K562 (cell line): ENCODE measurements around the gene MED16.

ENCODE experiments used
- HNRNPL ChIP-seq: fragments of 200-400 bp; formaldehyde crosslinking; IDR thresholded peaks from 2 replicates; pipeline ENCODE4 v1.6.1; 2017; ENCODE audit warnings: low read depth, mild to moderate bottlenecking, low read length
- PHB ChIP-seq: fragments of 250-450 bp; sonication (Bioruptor Pico); IDR thresholded peaks from 2 replicates; pipeline ENCODE4 v1.5.0; 2021
- POLR2A ChIP-seq: fragments of 450-650 bp; conservative IDR thresholded peaks from 2 replicates; pipeline ENCODE4 v1.6.1; 2016
- POLR2AphosphoS5 ChIP-seq: IDR thresholded peaks from 2 replicates; pipeline ENCODE4 v1.6.1; 2011; ENCODE audit warnings: mild to moderate bottlenecking, low read depth, low read length, moderate library complexity; ENCODE audit not compliant: control insufficient read depth, insufficient read depth
- RFX5 ChIP-seq: IDR thresholded peaks from 2 replicates; pipeline ENCODE4 v1.6.1; 2011; ENCODE audit warnings: low read depth, mild to moderate bottlenecking, improper control_type of control experiment, low read length
- SIN3A ChIP-seq, 2 experiments: fragments of 150-350 bp in 1 of 2; IDR thresholded peaks; 2 replicates each; pipeline ENCODE4 v1.6.1; 2011 to 2016; ENCODE audit warnings: borderline replicate concordance in 2 of 2, low read depth in 2 of 2, low read length in 2 of 2, mild to moderate bottlenecking in 2 of 2, moderate library complexity in 2 of 2; ENCODE audit not compliant: control insufficient read depth in 1 of 2
- TAF9B ChIP-seq: fragments of 450-650 bp; IDR thresholded peaks from 2 replicates; pipeline ENCODE4 v1.6.1; 2018; ENCODE audit warnings: mild to moderate bottlenecking; ENCODE audit not compliant: partially characterized antibody
- U2AF2 ChIP-seq: fragments of 200-400 bp; formaldehyde crosslinking; optimal IDR thresholded peaks from 2 replicates; pipeline ENCODE3; 2017; ENCODE audit warnings: low read depth, mild to moderate bottlenecking, low read length
- TF ChIP-seq, protein P1 (sequence below): IDR thresholded peaks from 3 replicates; pipeline ENCODE4 v1.6.1; 2011; ENCODE audit warnings: borderline replicate concordance, mild to moderate bottlenecking; ENCODE audit not compliant: insufficient read length, insufficient read depth
- TF ChIP-seq, protein P2 (sequence below): sonication (generic); formaldehyde crosslinking; IDR thresholded peaks from 2 replicates; pipeline ENCODE4 v1.8.0; 2022; ENCODE audit warnings: mild to moderate bottlenecking, low read depth, missing genetic modification reagents
- TF ChIP-seq, protein P3 (sequence below): fragments of 200-600 bp; sonication (generic); IDR thresholded peaks from one replicate; pipeline ENCODE4 v1.6.1; 2012; ENCODE audit warnings: mild to moderate bottlenecking, low read depth, low read length, inconsistent platforms
- TF ChIP-seq, protein P4 (sequence below): sonication (generic); IDR thresholded peaks from 2 replicates; pipeline ENCODE4 v1.6.1; 2016
- TF ChIP-seq, protein P5 (sequence below), 3 experiments: IDR thresholded peaks in 2 of 3; conservative IDR thresholded peaks in 1 of 3; 2 replicates each; pipeline ENCODE4 v1.5.1; 2011 to 2012; ENCODE audit warnings: low read length in 3 of 3, mild to moderate bottlenecking in 3 of 3, control low read depth in 2 of 3, improper control_type of control experiment in 1 of 3, inconsistent platforms in 1 of 3, low read depth in 1 of 3, mixed read lengths in 1 of 3, moderate library complexity in 1 of 3; ENCODE audit not compliant: insufficient read depth in 2 of 3

DNA sequence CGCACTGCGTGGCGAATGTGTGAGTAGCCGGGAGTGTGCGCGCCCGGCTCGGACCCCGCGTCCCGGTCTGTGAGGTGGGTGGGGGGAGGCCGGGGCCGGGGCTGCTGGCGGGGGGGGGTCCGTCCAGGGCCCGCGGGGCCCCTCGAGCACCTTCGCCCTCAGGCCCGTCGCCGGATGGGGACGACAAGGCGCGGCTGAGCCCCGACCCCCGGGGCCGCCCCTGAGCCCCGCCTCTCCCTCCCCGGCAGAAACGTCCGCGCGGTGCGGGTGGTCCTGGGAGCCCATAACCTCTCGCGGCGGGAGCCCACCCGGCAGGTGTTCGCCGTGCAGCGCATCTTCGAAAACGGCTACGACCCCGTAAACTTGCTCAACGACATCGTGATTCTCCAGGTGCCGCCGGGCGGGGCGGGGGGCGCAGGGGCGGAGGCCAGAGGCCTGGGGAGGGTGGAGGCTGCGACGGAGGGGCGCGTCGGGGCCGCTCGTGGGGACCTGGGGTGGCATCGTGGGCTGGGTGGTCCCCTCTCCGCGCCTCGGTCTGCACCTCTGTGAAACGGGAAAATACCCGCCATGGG lies 39.9 kb downstream of the MED16 start:
- TF ChIP-seq HNRNPL = no peak
- no peak for TF ChIP-seq SIN3A (IDR thresholded peaks at IDR 0.05; ENCODE audit: borderline replicate concordance in 2 of 2, control insufficient read depth in 1 of 2, low read depth in 2 of 2, low read length in 2 of 2)
- TF ChIP-seq U2AF2 = no peak
- TF ChIP-seq, protein P1, sequence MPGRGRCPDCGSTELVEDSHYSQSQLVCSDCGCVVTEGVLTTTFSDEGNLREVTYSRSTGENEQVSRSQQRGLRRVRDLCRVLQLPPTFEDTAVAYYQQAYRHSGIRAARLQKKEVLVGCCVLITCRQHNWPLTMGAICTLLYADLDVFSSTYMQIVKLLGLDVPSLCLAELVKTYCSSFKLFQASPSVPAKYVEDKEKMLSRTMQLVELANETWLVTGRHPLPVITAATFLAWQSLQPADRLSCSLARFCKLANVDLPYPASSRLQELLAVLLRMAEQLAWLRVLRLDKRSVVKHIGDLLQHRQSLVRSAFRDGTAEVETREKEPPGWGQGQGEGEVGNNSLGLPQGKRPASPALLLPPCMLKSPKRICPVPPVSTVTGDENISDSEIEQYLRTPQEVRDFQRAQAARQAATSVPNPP = no peak
- TF ChIP-seq, protein P2, sequence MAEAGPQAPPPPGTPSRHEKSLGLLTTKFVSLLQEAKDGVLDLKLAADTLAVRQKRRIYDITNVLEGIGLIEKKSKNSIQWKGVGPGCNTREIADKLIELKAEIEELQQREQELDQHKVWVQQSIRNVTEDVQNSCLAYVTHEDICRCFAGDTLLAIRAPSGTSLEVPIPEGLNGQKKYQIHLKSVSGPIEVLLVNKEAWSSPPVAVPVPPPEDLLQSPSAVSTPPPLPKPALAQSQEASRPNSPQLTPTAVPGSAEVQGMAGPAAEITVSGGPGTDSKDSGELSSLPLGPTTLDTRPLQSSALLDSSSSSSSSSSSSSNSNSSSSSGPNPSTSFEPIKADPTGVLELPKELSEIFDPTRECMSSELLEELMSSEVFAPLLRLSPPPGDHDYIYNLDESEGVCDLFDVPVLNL (CRISPR knock-in tag) = no peak
- TF ChIP-seq POLR2AphosphoS5 = no peak
- no peak for TF ChIP-seq RFX5
- TF ChIP-seq PHB = no peak
- no peak for TF ChIP-seq TAF9B
- TF ChIP-seq POLR2A = no peak
- TF ChIP-seq, protein P3, sequence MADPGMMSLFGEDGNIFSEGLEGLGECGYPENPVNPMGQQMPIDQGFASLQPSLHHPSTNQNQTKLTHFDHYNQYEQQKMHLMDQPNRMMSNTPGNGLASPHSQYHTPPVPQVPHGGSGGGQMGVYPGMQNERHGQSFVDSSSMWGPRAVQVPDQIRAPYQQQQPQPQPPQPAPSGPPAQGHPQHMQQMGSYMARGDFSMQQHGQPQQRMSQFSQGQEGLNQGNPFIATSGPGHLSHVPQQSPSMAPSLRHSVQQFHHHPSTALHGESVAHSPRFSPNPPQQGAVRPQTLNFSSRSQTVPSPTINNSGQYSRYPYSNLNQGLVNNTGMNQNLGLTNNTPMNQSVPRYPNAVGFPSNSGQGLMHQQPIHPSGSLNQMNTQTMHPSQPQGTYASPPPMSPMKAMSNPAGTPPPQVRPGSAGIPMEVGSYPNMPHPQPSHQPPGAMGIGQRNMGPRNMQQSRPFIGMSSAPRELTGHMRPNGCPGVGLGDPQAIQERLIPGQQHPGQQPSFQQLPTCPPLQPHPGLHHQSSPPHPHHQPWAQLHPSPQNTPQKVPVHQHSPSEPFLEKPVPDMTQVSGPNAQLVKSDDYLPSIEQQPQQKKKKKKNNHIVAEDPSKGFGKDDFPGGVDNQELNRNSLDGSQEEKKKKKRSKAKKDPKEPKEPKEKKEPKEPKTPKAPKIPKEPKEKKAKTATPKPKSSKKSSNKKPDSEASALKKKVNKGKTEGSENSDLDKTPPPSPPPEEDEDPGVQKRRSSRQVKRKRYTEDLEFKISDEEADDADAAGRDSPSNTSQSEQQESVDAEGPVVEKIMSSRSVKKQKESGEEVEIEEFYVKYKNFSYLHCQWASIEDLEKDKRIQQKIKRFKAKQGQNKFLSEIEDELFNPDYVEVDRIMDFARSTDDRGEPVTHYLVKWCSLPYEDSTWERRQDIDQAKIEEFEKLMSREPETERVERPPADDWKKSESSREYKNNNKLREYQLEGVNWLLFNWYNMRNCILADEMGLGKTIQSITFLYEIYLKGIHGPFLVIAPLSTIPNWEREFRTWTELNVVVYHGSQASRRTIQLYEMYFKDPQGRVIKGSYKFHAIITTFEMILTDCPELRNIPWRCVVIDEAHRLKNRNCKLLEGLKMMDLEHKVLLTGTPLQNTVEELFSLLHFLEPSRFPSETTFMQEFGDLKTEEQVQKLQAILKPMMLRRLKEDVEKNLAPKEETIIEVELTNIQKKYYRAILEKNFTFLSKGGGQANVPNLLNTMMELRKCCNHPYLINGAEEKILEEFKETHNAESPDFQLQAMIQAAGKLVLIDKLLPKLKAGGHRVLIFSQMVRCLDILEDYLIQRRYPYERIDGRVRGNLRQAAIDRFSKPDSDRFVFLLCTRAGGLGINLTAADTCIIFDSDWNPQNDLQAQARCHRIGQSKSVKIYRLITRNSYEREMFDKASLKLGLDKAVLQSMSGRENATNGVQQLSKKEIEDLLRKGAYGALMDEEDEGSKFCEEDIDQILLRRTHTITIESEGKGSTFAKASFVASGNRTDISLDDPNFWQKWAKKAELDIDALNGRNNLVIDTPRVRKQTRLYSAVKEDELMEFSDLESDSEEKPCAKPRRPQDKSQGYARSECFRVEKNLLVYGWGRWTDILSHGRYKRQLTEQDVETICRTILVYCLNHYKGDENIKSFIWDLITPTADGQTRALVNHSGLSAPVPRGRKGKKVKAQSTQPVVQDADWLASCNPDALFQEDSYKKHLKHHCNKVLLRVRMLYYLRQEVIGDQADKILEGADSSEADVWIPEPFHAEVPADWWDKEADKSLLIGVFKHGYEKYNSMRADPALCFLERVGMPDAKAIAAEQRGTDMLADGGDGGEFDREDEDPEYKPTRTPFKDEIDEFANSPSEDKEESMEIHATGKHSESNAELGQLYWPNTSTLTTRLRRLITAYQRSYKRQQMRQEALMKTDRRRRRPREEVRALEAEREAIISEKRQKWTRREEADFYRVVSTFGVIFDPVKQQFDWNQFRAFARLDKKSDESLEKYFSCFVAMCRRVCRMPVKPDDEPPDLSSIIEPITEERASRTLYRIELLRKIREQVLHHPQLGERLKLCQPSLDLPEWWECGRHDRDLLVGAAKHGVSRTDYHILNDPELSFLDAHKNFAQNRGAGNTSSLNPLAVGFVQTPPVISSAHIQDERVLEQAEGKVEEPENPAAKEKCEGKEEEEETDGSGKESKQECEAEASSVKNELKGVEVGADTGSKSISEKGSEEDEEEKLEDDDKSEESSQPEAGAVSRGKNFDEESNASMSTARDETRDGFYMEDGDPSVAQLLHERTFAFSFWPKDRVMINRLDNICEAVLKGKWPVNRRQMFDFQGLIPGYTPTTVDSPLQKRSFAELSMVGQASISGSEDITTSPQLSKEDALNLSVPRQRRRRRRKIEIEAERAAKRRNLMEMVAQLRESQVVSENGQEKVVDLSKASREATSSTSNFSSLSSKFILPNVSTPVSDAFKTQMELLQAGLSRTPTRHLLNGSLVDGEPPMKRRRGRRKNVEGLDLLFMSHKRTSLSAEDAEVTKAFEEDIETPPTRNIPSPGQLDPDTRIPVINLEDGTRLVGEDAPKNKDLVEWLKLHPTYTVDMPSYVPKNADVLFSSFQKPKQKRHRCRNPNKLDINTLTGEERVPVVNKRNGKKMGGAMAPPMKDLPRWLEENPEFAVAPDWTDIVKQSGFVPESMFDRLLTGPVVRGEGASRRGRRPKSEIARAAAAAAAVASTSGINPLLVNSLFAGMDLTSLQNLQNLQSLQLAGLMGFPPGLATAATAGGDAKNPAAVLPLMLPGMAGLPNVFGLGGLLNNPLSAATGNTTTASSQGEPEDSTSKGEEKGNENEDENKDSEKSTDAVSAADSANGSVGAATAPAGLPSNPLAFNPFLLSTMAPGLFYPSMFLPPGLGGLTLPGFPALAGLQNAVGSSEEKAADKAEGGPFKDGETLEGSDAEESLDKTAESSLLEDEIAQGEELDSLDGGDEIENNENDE = no peak
- TF ChIP-seq, protein P4, sequence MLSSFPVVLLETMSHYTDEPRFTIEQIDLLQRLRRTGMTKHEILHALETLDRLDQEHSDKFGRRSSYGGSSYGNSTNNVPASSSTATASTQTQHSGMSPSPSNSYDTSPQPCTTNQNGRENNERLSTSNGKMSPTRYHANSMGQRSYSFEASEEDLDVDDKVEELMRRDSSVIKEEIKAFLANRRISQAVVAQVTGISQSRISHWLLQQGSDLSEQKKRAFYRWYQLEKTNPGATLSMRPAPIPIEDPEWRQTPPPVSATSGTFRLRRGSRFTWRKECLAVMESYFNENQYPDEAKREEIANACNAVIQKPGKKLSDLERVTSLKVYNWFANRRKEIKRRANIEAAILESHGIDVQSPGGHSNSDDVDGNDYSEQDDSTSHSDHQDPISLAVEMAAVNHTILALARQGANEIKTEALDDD = no peak
- TF ChIP-seq, protein P5, sequence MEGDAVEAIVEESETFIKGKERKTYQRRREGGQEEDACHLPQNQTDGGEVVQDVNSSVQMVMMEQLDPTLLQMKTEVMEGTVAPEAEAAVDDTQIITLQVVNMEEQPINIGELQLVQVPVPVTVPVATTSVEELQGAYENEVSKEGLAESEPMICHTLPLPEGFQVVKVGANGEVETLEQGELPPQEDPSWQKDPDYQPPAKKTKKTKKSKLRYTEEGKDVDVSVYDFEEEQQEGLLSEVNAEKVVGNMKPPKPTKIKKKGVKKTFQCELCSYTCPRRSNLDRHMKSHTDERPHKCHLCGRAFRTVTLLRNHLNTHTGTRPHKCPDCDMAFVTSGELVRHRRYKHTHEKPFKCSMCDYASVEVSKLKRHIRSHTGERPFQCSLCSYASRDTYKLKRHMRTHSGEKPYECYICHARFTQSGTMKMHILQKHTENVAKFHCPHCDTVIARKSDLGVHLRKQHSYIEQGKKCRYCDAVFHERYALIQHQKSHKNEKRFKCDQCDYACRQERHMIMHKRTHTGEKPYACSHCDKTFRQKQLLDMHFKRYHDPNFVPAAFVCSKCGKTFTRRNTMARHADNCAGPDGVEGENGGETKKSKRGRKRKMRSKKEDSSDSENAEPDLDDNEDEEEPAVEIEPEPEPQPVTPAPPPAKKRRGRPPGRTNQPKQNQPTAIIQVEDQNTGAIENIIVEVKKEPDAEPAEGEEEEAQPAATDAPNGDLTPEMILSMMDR (IDR thresholded peaks at IDR 0.05 in 2 of 3, conservative IDR thresholded peaks at IDR 0.05 in 1 of 3; ENCODE audit: insufficient read depth in 2 of 3, low read depth in 1 of 3, low read length in 3 of 3) = no peak
